Glutamatergic neuron (in vitro differentiated cells): Measurements from ENCODE around the gene KRTAP10-4. TPM values are rescaled to one million over a fixed set of nuclear protein-coding genes. Genes with fewer than 3 reads are reported as not detected.
"Not testable (repeated sequence)": the region's sequence is repeated elsewhere in the genome, so short reads cannot be mapped to it uniquely, and the experiment has no call there.

ENCODE experiments used
- DNase-seq: peaks from one replicate; pipeline ENCODE4 v3.0.0; 2022
- H3K27ac Mint-ChIP-seq: one replicate; pipeline ENCODE4 v1.8.0; 2020; ENCODE audit warnings: mild to moderate bottlenecking, mixed read lengths, inconsistent platforms; ENCODE audit not compliant: unreplicated experiment
- H3K27me3 Mint-ChIP-seq: one replicate; pipeline ENCODE4 v1.8.0; 2020; ENCODE audit warnings: mild to moderate bottlenecking, moderate library complexity, mixed read lengths, inconsistent platforms; ENCODE audit not compliant: unreplicated experiment
- H3K36me3 Mint-ChIP-seq: one replicate; pipeline ENCODE4 v1.8.0; 2020; ENCODE audit warnings: mild to moderate bottlenecking, mixed read lengths, inconsistent platforms; ENCODE audit not compliant: unreplicated experiment
- H3K4me1 Mint-ChIP-seq: one replicate; pipeline ENCODE4 v1.8.0; 2020; ENCODE audit warnings: mild to moderate bottlenecking, low read depth, mixed read lengths, inconsistent platforms; ENCODE audit not compliant: unreplicated experiment
- H3K4me3 Mint-ChIP-seq: one replicate; pipeline ENCODE4 v1.8.0; 2020; ENCODE audit warnings: mild to moderate bottlenecking, mixed read lengths, inconsistent platforms; ENCODE audit not compliant: unreplicated experiment
- H3K9me3 Mint-ChIP-seq: one replicate; pipeline ENCODE4 v1.8.0; 2020; ENCODE audit warnings: mild to moderate bottlenecking, moderate library complexity, mixed read lengths, inconsistent platforms; ENCODE audit not compliant: unreplicated experiment
- total RNA-seq: library from RNA; stranded (reverse); fragmentation: NEBNext Ultra II Directional; extraction: Animal tissue kit (Norgen Biotek cat#: 25700); gene quantifications from one replicate; pipeline ENCODE4 v1.2.1, GENCODE V29; 2021; ENCODE audit not compliant: unreplicated experiment
- TF ChIP-seq, protein P1 (sequence below): fragments of 200-600 bp; sonication (generic); IDR thresholded peaks from one replicate; pipeline ENCODE4 v1.5.0; 2021; ENCODE audit not compliant: partially characterized antibody, unreplicated experiment

KRTAP10-4 gene
- total RNA-seq, 1 donor from 2014 or later: not detected

DNA sequence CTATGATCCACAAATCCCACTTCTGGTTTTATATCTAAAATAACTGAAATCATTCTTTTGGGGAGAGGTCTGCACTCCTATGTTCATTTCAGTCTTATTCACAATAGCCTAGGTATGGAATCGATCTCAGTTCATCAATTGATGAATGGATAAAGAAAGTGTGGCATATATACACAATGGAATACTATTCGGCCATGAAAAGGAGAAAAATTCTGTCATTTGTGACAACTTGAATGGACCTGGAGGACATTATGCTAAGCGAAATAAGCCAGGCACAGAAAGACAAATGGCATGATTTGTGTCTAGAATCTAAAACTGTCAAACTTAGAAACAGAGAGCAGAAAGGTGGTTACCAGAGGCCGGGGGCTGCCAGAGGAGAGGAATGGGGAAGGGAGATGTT is 33.0 kb downstream of the KRTAP10-4 start:
- TF ChIP-seq, protein P1, sequence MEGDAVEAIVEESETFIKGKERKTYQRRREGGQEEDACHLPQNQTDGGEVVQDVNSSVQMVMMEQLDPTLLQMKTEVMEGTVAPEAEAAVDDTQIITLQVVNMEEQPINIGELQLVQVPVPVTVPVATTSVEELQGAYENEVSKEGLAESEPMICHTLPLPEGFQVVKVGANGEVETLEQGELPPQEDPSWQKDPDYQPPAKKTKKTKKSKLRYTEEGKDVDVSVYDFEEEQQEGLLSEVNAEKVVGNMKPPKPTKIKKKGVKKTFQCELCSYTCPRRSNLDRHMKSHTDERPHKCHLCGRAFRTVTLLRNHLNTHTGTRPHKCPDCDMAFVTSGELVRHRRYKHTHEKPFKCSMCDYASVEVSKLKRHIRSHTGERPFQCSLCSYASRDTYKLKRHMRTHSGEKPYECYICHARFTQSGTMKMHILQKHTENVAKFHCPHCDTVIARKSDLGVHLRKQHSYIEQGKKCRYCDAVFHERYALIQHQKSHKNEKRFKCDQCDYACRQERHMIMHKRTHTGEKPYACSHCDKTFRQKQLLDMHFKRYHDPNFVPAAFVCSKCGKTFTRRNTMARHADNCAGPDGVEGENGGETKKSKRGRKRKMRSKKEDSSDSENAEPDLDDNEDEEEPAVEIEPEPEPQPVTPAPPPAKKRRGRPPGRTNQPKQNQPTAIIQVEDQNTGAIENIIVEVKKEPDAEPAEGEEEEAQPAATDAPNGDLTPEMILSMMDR: no peak
- Mint-ChIP-seq H3K4me1 (no peaks in the 10 kb centered on the region), H3K36me3 (peaks cover 30% of the 10 kb centered on the region), H3K27ac (no peak overlapping the region), H3K4me3 (no peak overlapping the region), H3K9me3 (peaks cover 4% of the 10 kb centered on the region), H3K27me3 (peaks cover 2% of the 10 kb centered on the region)
- no peak for DNase-seq

DNA sequence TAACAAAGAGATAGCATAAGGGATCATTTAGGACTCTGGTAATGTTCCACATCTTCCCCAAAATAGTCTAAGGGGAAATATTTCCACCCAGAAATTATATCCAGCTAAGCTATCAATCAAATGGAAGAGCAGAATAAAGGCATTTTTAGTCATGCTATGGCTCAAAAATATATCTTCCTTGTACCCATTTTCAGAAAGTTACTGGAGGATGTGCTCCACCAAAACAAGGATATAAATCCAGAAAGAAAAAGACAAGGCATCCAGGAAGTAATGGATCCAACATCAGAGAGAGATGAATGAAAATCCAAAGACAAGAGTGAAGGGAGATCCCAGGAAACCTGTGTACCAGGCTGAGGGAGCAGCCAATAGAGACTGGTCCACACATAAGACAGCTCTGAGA is 35.7 kb downstream of the KRTAP10-4 start:
- Mint-ChIP-seq H3K27ac (no peak overlapping the region), H3K4me3 (no peak overlapping the region), H3K27me3 (no peaks in the 10 kb centered on the region), H3K9me3 (peaks cover 12% of the 10 kb centered on the region), H3K4me1 (no peaks in the 10 kb centered on the region), H3K36me3 (peaks cover 37% of the 10 kb centered on the region)
- TF ChIP-seq, protein P1: no peak
- no peak for DNase-seq

DNA sequence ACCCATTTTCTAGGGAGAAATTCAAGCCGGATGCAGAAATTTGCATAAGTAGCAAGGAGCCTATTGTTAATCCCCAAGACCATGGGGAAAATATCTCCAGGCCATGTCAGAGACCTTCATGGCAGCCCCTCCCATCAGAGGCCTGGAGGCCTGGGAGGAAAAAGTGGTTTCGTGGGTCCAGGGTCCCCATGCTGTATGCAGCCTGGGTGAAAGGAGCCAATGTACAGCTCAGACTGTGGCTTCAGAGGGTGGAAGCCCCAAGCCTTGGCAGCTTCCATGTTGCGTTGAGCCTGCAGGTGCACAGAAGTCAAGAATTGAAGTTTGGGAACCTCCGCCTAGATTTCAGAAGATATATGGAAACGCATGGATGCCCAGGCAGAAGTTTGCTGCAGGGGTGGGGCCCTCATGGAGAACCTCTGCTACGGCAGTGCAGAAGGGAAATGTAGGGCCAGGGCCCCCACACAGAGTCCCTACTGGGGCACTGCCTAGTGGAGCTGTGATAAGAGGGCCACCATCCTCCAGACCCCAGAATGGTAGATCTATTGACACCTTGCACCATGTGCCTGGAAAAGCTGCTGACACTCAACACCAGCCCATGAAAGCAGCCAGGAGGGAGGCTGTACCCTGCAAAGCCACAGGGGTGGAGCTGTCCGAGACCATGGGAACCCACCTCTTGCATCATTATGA is 36.8 kb downstream of the KRTAP10-4 start:
- not testable (repeated sequence) for H3K4me1 Mint-ChIP-seq, DNase-seq, H3K27ac Mint-ChIP-seq, H3K27me3 Mint-ChIP-seq, H3K4me3 Mint-ChIP-seq
- Mint-ChIP-seq H3K36me3 (peaks cover 37% of the 10 kb centered on the region), H3K9me3 (peaks cover 12% of the 10 kb centered on the region)

DNA sequence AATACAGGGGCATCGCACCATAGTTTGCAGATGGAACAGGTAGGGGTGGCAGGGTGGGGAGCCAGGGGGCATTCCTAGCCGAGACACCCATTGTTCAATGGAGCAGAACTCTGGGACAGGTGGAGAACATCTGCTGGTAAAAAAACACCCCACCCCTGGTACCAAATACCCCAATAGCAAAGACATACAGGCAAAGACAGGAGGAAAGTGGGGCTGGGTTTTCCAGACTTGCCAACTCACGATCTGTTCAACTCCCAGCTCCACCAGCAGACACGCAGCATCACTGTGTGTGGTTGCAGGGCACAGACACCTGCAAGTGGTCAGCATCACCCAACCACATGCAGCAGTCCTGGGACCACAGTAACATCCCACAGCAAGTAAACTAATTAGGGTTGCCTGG is 38.0 kb downstream of the KRTAP10-4 start:
- DNase-seq: no peak
- Mint-ChIP-seq H3K9me3 (peaks cover 12% of the 10 kb centered on the region), H3K36me3 (peaks cover 37% of the 10 kb centered on the region), H3K4me3 (no peak overlapping the region), H3K27me3 (peaks cover 5% of the 10 kb centered on the region), H3K4me1 (peaks cover 8% of the 10 kb centered on the region), H3K27ac (no peak overlapping the region)
- TF ChIP-seq, protein P1: no peak

DNA sequence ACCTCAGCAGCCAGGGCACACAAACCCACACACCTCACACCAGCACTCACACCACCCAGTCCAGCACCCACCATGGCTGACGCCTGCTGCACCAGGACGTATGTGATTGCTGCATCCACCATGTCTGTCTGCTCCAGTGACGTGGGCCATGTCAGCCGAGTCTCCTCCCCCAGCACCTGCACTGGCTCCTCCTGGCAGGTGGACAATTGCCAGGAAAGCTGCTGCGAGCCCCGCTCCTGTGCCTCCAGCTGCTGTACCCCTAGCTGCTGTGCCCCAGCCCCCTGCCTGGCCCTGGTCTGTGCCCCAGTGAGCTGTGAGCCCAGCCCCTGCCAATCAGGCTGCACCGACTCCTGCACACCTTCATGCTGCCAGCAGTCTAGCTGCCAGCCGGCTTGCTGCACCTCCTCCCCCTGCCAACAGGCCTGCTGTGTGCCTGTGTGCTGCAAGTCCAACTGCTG is 38.5 kb downstream of the KRTAP10-4 start, which contains the start of gene KRTAP10-8:
Gene KRTAP10-8, plus strand, starts transcription at position 51 of the 458 bp plus-strand sequence. Its CDS starts 22 bp downstream, at position 73.
- TF ChIP-seq, protein P1: no peak
- H3K4me1 Mint-ChIP-seq: peaks cover 10% of the 10 kb centered on the region
- no peak for DNase-seq
- peaks cover 7% of the 10 kb centered on the region for H3K27me3 Mint-ChIP-seq
- no peak within 1 kb of the TSS for H3K27ac Mint-ChIP-seq
- H3K36me3 Mint-ChIP-seq: peaks cover 37% of the 10 kb centered on the region
- H3K4me3 Mint-ChIP-seq: no peak within 1 kb of the TSS
- H3K9me3 Mint-ChIP-seq: peaks cover 12% of the 10 kb centered on the region
